ENCODE data around the gene FAM163A. TPM values are rescaled to one million over a fixed set of nuclear protein-coding genes. Genes with fewer than 3 reads are reported as not detected.

Gene FAM163A
- total RNA-seq, 2 donors from 2014 or later, result not detected

DNA sequence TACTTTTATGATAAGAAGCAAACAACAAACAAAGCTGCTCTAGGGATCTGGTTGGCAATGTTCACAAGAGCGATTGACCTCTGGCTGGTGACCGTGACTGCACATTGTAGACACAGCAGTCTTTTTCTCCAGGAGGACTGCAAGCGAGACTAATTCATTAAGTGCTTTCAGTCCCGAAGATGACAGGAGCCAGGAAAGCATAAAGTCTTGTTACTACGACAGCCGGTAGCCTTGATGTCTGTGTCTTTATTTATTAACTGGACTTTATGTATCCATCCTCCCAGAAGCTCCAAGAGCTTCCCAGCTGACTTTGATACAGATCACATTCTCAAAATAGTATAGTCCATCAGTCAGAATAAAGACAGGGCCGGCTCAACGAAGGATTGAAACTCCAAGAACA is 18.2 kb downstream of the FAM163A start:
- ATAC-seq (replicated peaks in 1 of 2) (no peak), DNase-seq (no peak)
- Mint-ChIP-seq H3K4me3 (no peak overlapping the region), H3K27ac (no peak overlapping the region), H3K4me1 (ENCODE audit: low read depth) (no peaks in the 10 kb centered on the region), H3K27me3 (ENCODE audit: low read depth) (no peaks in the 10 kb centered on the region), H3K36me3 (ENCODE audit: insufficient read depth in 2 of 2) (no peaks in the 10 kb centered on the region), H3K9me3 (no peaks in the 10 kb centered on the region)

- Mint-ChIP-seq H3K9me3 (no peaks in the 10 kb centered on the region), H3K4me1 (ENCODE audit: low read depth) (no peaks in the 10 kb centered on the region), H3K27me3 (ENCODE audit: low read depth) (no peaks in the 10 kb centered on the region), H3K27ac (no peak overlapping the region), H3K4me3 (no peak overlapping the region), H3K36me3 (ENCODE audit: insufficient read depth in 2 of 2) (no peaks in the 10 kb centered on the region)
- no peak for ATAC-seq (replicated peaks in 1 of 2)
- no peak for DNase-seq
Measured at GRCh38 chr1:179761846-179762640, 19.0 kb downstream of the FAM163A start.

DNA sequence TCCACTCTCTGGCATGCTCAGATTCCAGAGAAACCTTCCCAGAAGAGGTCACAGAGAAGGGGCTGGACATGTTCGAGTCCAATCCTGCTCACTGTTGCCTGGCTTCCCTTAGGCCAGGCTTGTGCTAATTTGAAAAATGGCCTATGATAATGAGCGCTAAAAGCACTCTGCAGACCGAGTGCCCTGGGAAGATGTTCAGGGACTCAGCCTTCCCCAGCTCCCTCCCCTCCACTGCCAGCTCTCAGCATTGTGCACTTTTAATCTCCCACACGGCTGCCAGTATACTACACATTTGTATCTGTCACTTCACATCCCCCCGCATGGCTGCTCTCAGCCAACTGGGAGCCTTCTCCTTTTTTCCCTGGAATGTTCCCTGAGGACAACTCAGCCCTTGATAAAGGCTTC is 24.1 kb downstream of the FAM163A start:
- Mint-ChIP-seq H3K27ac (no peak overlapping the region), H3K9me3 (peaks cover 3 to 4% of the 10 kb centered on the region in 2 donors), H3K4me3 (no peak overlapping the region), H3K4me1 (ENCODE audit: low read depth) (no peaks in the 10 kb centered on the region), H3K36me3 (ENCODE audit: insufficient read depth in 2 of 2) (no peaks in the 10 kb centered on the region), H3K27me3 (ENCODE audit: low read depth) (peaks cover 10% of the 10 kb centered on the region)
- ATAC-seq (replicated peaks in 1 of 2) (no peak), DNase-seq (no peak)

GRCh38 chr1:179767996-179768395 is 24.9 kb downstream of the FAM163A start:
- Mint-ChIP-seq H3K27me3 (ENCODE audit: low read depth) (peaks cover 12% of the 10 kb centered on the region), H3K36me3 (ENCODE audit: insufficient read depth in 2 of 2) (no peaks in the 10 kb centered on the region), H3K4me3 (no peak overlapping the region), H3K27ac (no peak overlapping the region), H3K9me3 (peaks cover 3 to 4% of the 10 kb centered on the region in 2 donors), H3K4me1 (ENCODE audit: low read depth) (no peaks in the 10 kb centered on the region)
- ATAC-seq (replicated peaks in 1 of 2) (no peak), DNase-seq (no peak)

DNA sequence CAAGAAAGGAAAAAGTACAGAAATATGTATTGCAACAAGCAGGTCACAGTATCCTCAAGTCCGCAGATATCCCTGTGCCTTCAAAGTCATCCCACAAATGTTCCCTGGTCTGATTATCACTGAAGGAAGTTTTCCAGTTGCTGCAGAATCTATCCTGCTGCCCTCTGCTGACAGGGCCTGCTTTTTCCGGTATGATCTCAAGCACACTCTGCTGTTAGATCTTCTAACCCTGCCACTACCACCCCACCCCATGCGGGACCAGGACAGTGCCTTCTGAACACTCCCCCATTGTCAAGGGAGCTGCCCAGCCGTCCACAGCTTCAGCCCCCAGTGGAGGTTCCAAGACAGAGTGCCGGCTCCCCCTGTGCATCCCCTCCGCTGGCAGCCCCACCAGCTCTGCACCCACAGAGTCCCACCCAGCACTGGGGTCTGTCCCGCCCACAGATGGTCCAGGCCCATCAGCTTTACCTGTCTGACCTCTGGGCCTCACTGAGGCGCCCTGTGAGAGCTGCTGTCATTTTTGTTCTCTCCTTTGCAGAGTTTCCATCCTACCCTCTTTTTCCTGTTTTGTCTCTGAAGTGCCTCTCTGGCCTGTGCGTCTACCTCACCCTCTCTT is 27.9 kb downstream of the FAM163A start:
- Mint-ChIP-seq H3K4me1 (ENCODE audit: low read depth) (no peaks in the 10 kb centered on the region), H3K4me3 (no peak overlapping the region), H3K27me3 (ENCODE audit: low read depth) (peaks cover 12% of the 10 kb centered on the region), H3K9me3 (peaks cover 3 to 7% of the 10 kb centered on the region in 2 donors), H3K27ac (no peak overlapping the region), H3K36me3 (ENCODE audit: insufficient read depth in 2 of 2) (no peaks in the 10 kb centered on the region)
- no peak for DNase-seq
- ATAC-seq (replicated peaks in 1 of 2), result no peak

DNA sequence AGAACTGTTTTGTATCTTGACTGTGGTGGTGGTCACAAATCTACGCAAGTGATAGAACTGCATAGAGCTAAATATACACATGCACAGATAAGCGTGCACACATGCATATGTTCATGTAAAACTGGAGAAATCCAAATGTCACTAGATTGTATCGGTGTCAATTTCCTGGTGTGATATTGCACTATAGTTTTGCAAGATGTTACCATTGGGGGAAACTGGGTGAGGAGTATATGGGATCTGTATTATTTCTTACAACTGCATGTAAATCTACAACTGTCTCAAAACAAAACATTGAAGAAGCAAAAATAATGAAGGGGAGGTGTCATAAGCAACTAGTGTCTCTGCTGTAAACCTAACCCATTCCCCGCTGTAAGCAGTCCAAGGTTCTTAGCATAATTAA is 30.2 kb downstream of the FAM163A start:
- DNase-seq (no peak), ATAC-seq (replicated peaks in 1 of 2) (no peak)
- H3K27ac Mint-ChIP-seq, result no peak overlapping the region
- peaks cover 12% of the 10 kb centered on the region for H3K27me3 Mint-ChIP-seq (ENCODE audit: low read depth)
- no peak overlapping the region for H3K4me3 Mint-ChIP-seq
- H3K4me1 Mint-ChIP-seq (ENCODE audit: low read depth), result no peaks in the 10 kb centered on the region
- peaks cover 3 to 7% of the 10 kb centered on the region in 2 donors for H3K9me3 Mint-ChIP-seq
- no peaks in the 10 kb centered on the region for H3K36me3 Mint-ChIP-seq (ENCODE audit: insufficient read depth in 2 of 2)

GRCh38 chr1:179774000-179774399 is 30.9 kb downstream of the FAM163A start:
- H3K27ac Mint-ChIP-seq, result no peak overlapping the region
- peaks cover 3 to 5% of the 10 kb centered on the region in 2 donors for H3K9me3 Mint-ChIP-seq
- DNase-seq (no peak), ATAC-seq (replicated peaks in 1 of 2) (no peak)
- no peaks in the 10 kb centered on the region for H3K36me3 Mint-ChIP-seq (ENCODE audit: insufficient read depth in 2 of 2)
- no peak overlapping the region for H3K4me3 Mint-ChIP-seq
- H3K4me1 Mint-ChIP-seq (ENCODE audit: low read depth), result no peaks in the 10 kb centered on the region
- peaks cover 12% of the 10 kb centered on the region for H3K27me3 Mint-ChIP-seq (ENCODE audit: low read depth)

DNA sequence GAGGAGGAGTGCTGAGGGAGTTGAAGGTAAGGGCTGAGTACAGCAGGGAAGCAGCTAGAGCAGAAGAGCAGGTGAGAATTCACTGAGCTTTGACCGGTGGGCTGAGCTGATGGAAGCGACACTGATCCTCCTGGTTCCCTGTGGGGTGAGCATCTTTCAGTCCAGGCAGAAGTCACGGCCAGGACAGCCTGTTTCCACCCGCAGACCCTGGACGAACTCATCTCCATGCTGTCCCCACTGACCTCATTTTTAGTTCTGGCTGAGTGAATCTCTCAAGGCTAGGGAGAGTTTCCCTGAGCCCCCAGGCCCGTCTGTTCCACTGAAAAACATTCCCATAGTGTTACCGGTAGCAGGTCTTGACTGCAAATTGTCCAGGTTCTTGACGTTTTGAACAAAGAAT is 31.5 kb downstream of the FAM163A start:
- ATAC-seq (replicated peaks in 1 of 2) (no peak), DNase-seq (no peak)
- Mint-ChIP-seq H3K27ac (no peak overlapping the region), H3K4me1 (ENCODE audit: low read depth) (no peaks in the 10 kb centered on the region), H3K36me3 (ENCODE audit: insufficient read depth in 2 of 2) (no peaks in the 10 kb centered on the region), H3K4me3 (no peak overlapping the region), H3K27me3 (ENCODE audit: low read depth) (peaks cover 12% of the 10 kb centered on the region), H3K9me3 (peaks cover 3 to 5% of the 10 kb centered on the region in 2 donors)

DNA sequence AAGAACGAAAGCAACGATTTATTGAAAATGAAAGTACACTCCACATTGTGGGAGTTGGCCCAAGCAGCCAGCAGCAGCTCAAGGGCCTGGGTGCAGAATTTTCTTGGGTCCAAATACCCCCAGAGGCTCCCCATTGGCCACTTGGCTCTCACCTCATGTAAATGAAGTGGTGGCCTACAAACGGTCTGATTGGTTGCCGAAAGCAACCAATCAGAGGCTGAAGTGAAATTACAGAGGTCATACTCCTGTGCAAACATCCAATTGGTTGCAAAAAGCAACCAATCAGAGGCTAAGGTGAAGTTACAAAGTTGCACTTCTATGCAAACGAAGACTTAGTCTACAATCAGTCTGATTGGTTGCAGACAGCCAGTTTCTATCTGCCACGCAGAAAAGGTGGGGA is 31.9 kb downstream of the FAM163A start:
- H3K27ac Mint-ChIP-seq, result no peak overlapping the region
- no peak for ATAC-seq (replicated peaks in 1 of 2)
- no peak overlapping the region for H3K4me3 Mint-ChIP-seq
- H3K36me3 Mint-ChIP-seq (ENCODE audit: insufficient read depth in 2 of 2), result no peaks in the 10 kb centered on the region
- H3K4me1 Mint-ChIP-seq (ENCODE audit: low read depth), result no peaks in the 10 kb centered on the region
- peaks cover 3 to 5% of the 10 kb centered on the region in 2 donors for H3K9me3 Mint-ChIP-seq
- no peak for DNase-seq
- H3K27me3 Mint-ChIP-seq (ENCODE audit: low read depth), result peaks cover 12% of the 10 kb centered on the region

DNA sequence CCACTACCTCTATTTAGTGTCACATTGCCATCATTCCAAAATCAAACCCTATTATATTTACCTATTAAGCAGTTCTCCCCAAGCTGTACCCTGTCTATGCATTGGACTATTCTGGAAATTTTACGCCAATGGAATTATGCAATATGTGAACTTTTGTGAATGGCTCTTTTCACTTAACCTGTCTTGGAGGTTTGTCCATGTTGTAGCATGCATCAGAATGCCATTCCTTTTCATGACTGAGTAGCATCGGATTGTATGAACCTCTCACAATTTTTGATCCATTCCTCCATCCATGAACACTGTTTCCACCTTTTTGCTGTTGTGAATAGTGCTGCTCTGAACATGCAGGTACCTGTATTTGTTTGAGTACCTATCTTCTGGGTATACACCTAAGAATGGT is 33.7 kb downstream of the FAM163A start:
- H3K27me3 Mint-ChIP-seq (ENCODE audit: low read depth), result peaks cover 6% of the 10 kb centered on the region
- ATAC-seq (replicated peaks in 1 of 2) (no peak), DNase-seq (no peak)
- H3K36me3 Mint-ChIP-seq (ENCODE audit: insufficient read depth in 2 of 2), result no peaks in the 10 kb centered on the region
- no peaks in the 10 kb centered on the region for H3K4me1 Mint-ChIP-seq (ENCODE audit: low read depth)
- no peak overlapping the region for H3K4me3 Mint-ChIP-seq
- no peak overlapping the region for H3K27ac Mint-ChIP-seq
- H3K9me3 Mint-ChIP-seq, result peaks cover 0 to 2% of the 10 kb centered on the region in 2 donors

DNA sequence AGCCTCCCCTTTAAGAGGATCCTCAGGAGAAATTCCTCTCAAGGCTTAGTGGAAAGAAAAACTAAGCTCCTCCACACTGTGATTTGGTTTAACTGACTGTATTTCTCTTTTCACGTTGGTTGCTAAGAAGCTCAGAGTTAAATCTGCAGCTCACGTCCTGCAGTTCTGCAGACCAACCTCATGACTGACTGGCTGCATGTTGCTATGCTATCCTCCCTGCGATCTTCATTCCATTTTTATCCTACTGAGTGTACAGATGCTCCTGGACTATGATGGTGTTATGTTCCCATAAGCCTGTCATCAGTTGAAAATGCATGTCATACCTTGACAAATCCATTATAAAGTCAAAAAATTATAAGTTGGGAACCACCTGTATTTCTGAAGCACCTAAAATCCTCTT is 34.6 kb downstream of the FAM163A start:
- Mint-ChIP-seq H3K27ac (no peak overlapping the region), H3K27me3 (ENCODE audit: low read depth) (no peaks in the 10 kb centered on the region), H3K4me3 (no peak overlapping the region), H3K4me1 (ENCODE audit: low read depth) (no peaks in the 10 kb centered on the region), H3K9me3 (peaks cover 0 to 2% of the 10 kb centered on the region in 2 donors), H3K36me3 (ENCODE audit: insufficient read depth in 2 of 2) (no peaks in the 10 kb centered on the region)
- DNase-seq, result no peak
- no peak for ATAC-seq (replicated peaks in 1 of 2)

DNA sequence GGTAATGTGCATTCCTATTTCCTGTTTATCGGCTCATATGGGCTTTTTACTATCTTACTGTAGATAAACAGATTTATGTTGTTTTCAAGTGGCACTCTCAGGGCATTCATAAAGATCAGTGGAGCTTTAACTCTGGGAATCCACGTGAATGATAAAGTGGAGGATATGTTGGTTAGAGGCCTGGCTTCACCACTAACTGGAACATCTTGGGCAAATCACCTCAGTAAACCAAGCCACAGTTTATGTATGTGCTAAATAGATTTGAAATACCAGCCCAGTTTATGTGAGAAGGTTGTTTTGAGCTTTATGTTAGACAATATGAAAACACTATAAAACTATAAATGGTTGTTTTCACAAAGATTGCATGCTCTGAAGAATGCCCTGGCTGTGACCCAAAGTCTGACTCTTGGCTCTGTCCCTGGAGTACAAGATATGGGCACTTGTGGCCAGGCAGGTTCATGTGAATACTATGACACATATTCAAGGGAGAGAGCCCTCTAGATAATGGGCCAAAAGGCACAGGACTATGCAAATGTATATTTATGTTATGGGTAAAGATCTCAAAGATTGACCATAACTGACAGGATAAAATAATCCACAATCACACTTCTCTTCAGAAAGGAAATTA is 36.7 kb downstream of the FAM163A start:
- no peaks in the 10 kb centered on the region for H3K4me1 Mint-ChIP-seq (ENCODE audit: low read depth)
- H3K27me3 Mint-ChIP-seq (ENCODE audit: low read depth), result no peaks in the 10 kb centered on the region
- H3K36me3 Mint-ChIP-seq (ENCODE audit: insufficient read depth in 2 of 2), result no peaks in the 10 kb centered on the region
- no peak for ATAC-seq (replicated peaks in 1 of 2)
- H3K4me3 Mint-ChIP-seq, result no peak overlapping the region
- H3K27ac Mint-ChIP-seq, result no peak overlapping the region
- DNase-seq, result no peak
- no peaks in the 10 kb centered on the region for H3K9me3 Mint-ChIP-seq

DNA sequence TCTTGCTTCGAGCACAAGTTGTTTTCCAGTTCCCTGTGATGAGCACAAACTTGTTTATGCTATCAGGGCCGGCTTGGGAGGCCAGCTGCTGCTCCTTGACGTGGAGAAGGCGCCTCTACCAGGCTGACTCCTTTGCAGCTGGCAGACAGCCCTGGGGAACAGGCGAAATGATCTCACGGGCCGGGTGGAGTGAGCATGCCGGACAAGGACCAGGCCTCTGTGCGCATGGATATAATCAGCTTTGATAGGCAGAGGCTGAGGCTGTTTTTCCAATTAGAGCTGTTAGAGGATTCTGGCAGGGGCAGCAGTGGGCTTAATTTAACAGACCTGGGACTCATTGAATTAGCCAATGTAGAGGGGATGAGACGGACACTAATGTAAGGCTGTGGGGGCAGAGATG is 38.9 kb downstream of the FAM163A start:
- no peaks in the 10 kb centered on the region for H3K9me3 Mint-ChIP-seq
- no peak overlapping the region for H3K4me3 Mint-ChIP-seq
- no peak for ATAC-seq (replicated peaks in 1 of 2)
- H3K4me1 Mint-ChIP-seq (ENCODE audit: low read depth), result no peaks in the 10 kb centered on the region
- peaks cover 6% of the 10 kb centered on the region for H3K27me3 Mint-ChIP-seq (ENCODE audit: low read depth)
- no peaks in the 10 kb centered on the region for H3K36me3 Mint-ChIP-seq (ENCODE audit: insufficient read depth in 2 of 2)
- H3K27ac Mint-ChIP-seq, result no peak overlapping the region
- DNase-seq, result no peak

Measured in activated T-cell treated with anti-CD3 and anti-CD28 coated beads, Interleukin-2, amount 50 U/mL, for 72 hours (primary cell).